Measurements from ENCODE around the gene PARP15.

PARP15 gene

GRCh38 chr3:122546151-122546550 is 31.3 kb upstream of the PARP15 start:
- TF ChIP-seq CTCF (IDR thresholded peaks at IDR 0.05; ENCODE audit: insufficient read depth, missing control alignments) = no peak
- no peak for DNase-seq (ENCODE audit: insufficient read length, low spot score)
- no peak for FAIRE-seq

- no peak for TF ChIP-seq CTCF (IDR thresholded peaks at IDR 0.05; ENCODE audit: insufficient read depth, missing control alignments)
- FAIRE-seq (no peak), DNase-seq (ENCODE audit: insufficient read length, low spot score) (no peak)
Measured at GRCh38 chr3:122548076-122548475, 29.4 kb upstream of the PARP15 start.

GRCh38 chr3:122548619-122549018 is 28.8 kb upstream of the PARP15 start:
- DNase-seq (ENCODE audit: insufficient read length, low spot score) = no peak
- no peak for FAIRE-seq
- no peak for TF ChIP-seq CTCF (IDR thresholded peaks at IDR 0.05; ENCODE audit: insufficient read depth, missing control alignments)

GRCh38 chr3:122553171-122553570 is 24.3 kb upstream of the PARP15 start:
- no peak for FAIRE-seq
- TF ChIP-seq CTCF (IDR thresholded peaks at IDR 0.05; ENCODE audit: insufficient read depth, missing control alignments) = no peak
- DNase-seq (ENCODE audit: insufficient read length, low spot score) = no peak

GRCh38 chr3:122555275-122556071 is 22.0 kb upstream of the PARP15 start:
- TF ChIP-seq CTCF (IDR thresholded peaks at IDR 0.05; ENCODE audit: insufficient read depth, missing control alignments) = no peak
- no peak for FAIRE-seq
- DNase-seq (ENCODE audit: insufficient read length, low spot score) = no peak

- no peak for TF ChIP-seq CTCF (IDR thresholded peaks at IDR 0.05; ENCODE audit: insufficient read depth, missing control alignments)
- no peak for FAIRE-seq
Measured at GRCh38 chr3:122557356-122557755, 20.1 kb upstream of the PARP15 start.

GRCh38 chr3:122558605-122559004 is 18.8 kb upstream of the PARP15 start:
- no peak for FAIRE-seq
- no peak for DNase-seq (ENCODE audit: insufficient read length, low spot score)
- no peak for TF ChIP-seq CTCF (IDR thresholded peaks at IDR 0.05; ENCODE audit: insufficient read depth, missing control alignments)

More at GRCh38 chr3:122557356-122557755, 20.1 kb upstream of the PARP15 start:
- no peak for DNase-seq (ENCODE audit: insufficient read length, low spot score)
